HepG2 (cell line): ENCODE data around the gene PCNA. TPM values are rescaled to one million over a fixed set of nuclear protein-coding genes. Genes with fewer than 3 reads are reported as not detected.

ENCODE experiments used
- ATF7-NPFF ChIP-seq: sonication (generic); formaldehyde crosslinking; IDR thresholded peaks from 2 replicates; pipeline ENCODE4 v1.8.1; 2023; ENCODE audit warnings: mild to moderate bottlenecking, low read depth, missing genetic modification reagents, moderate library complexity
- CC2D1A ChIP-seq: sonication (generic); formaldehyde crosslinking; IDR thresholded peaks from 2 replicates; pipeline ENCODE4 v1.8.1; 2023; ENCODE audit warnings: mild to moderate bottlenecking, missing genetic modification reagents
- CENPT ChIP-seq: sonication (generic); formaldehyde crosslinking; IDR thresholded peaks from 2 replicates; pipeline ENCODE4 v1.8.0; 2022; ENCODE audit warnings: low read depth, mild to moderate bottlenecking, moderate library complexity, missing genetic modification reagents
- HINFP ChIP-seq: sonication (generic); formaldehyde crosslinking; IDR thresholded peaks from 2 replicates; pipeline ENCODE4 v1.4.0; 2020; ENCODE audit warnings: low read depth, mild to moderate bottlenecking, missing genetic modification reagents
- NFE2 ChIP-seq: sonication (generic); formaldehyde crosslinking; IDR thresholded peaks from 2 replicates; pipeline ENCODE4 v1.4.0; 2020; ENCODE audit warnings: missing genetic modification reagents
- NR0B2 ChIP-seq: sonication (generic); formaldehyde crosslinking; IDR thresholded peaks from 2 replicates; pipeline ENCODE4 v1.4.0; 2020; ENCODE audit warnings: mild to moderate bottlenecking, missing genetic modification reagents
- POLR2AphosphoS2 ChIP-seq: IDR thresholded peaks from 2 replicates; pipeline ENCODE4 v1.6.1; 2011; ENCODE audit warnings: low read depth, low read length, improper control_type of control experiment
- SATB2 ChIP-seq: sonication (generic); formaldehyde crosslinking; IDR thresholded peaks from 2 replicates; pipeline ENCODE4 v1.5.0; 2020; ENCODE audit warnings: missing genetic modification reagents
- SCMH1 ChIP-seq: sonication (generic); formaldehyde crosslinking; IDR thresholded peaks from 2 replicates; pipeline ENCODE4 v1.9.0; 2021; ENCODE audit warnings: missing genetic modification reagents, mild to moderate bottlenecking, borderline replicate concordance
- TBX2 ChIP-seq: sonication (generic); formaldehyde crosslinking; IDR thresholded peaks from 2 replicates; pipeline ENCODE4 v1.5.0; 2020; ENCODE audit warnings: missing genetic modification reagents, mild to moderate bottlenecking, borderline replicate concordance
- TFDP2 ChIP-seq: sonication (generic); formaldehyde crosslinking; IDR thresholded peaks from 2 replicates; pipeline ENCODE4 v1.4.0; 2020; ENCODE audit warnings: missing genetic modification reagents
- ZBTB21 ChIP-seq: sonication (generic); formaldehyde crosslinking; IDR thresholded peaks from 2 replicates; pipeline ENCODE4 v1.4.0; 2020; ENCODE audit warnings: missing genetic modification reagents
- ZBTB34 ChIP-seq: sonication (generic); formaldehyde crosslinking; IDR thresholded peaks from 2 replicates; pipeline ENCODE4 v1.8.0; 2022; ENCODE audit warnings: mild to moderate bottlenecking, missing genetic modification reagents
- ZFAT ChIP-seq: sonication (generic); formaldehyde crosslinking; conservative IDR thresholded peaks from 2 replicates; pipeline ENCODE4 v1.8.1; 2023; ENCODE audit warnings: missing genetic modification reagents, inconsistent platforms
- ZMAT5 ChIP-seq: sonication (generic); formaldehyde crosslinking; IDR thresholded peaks from 2 replicates; pipeline ENCODE4 v1.5.0; 2020; ENCODE audit warnings: mild to moderate bottlenecking, low read depth, missing genetic modification reagents, borderline replicate concordance
- ZNF280D ChIP-seq: sonication (generic); formaldehyde crosslinking; IDR thresholded peaks from 2 replicates; pipeline ENCODE4 v1.5.1; 2020; ENCODE audit warnings: mild to moderate bottlenecking, missing genetic modification reagents
- ZNF619 ChIP-seq: sonication (generic); formaldehyde crosslinking; IDR thresholded peaks from 2 replicates; pipeline ENCODE4 v1.4.0; 2020; ENCODE audit warnings: mild to moderate bottlenecking, missing genetic modification reagents
- ZNF800 ChIP-seq: sonication (generic); formaldehyde crosslinking; IDR thresholded peaks from 2 replicates; pipeline ENCODE4 v1.4.0; 2020; ENCODE audit warnings: missing genetic modification reagents
- polyA plus RNA-seq, 8 experiments: library from polyadenylated mRNA; depleted of rRNA in 3 of 8; stranded (reverse) in 7 of 8; unstranded in 1 of 8; fragments of >200 nt; fragmentation: Illumina TruSeq in 4 of 8; extraction: Trizol in 4 of 8; gene quantifications; 2 replicates each; pipeline versions ENCODE4 v1.2.1 to v1.2.3, GENCODE V29; 2011 to 2016; ENCODE audit warnings: low read depth in 4 of 8, missing spikeins in 1 of 8, mixed read lengths in 1 of 8; ENCODE audit not compliant: insufficient read depth in 1 of 8
- total RNA-seq, 5 experiments: library from RNA; depleted of rRNA; stranded (reverse); fragments of >200 nt; fragmentation: Illumina TruSeq; extraction: Trizol; gene quantifications; 2 replicates each; pipeline ENCODE4 v1.2.3, GENCODE V29; 2016; ENCODE audit warnings: low read depth in 1 of 5

Gene PCNA
- total and polyA plus RNA-seq, 2 of the 13 experiments (the other 11 are each of a cell fraction or from before 2014, with no cell fraction given): 229 to 655 TPM

GRCh38 chr20:5127859-5128424, 8.2 kb upstream of the PCNA start (continued):
- TF ChIP-seq HINFP (CRISPR knock-in tag): no peak
- TF ChIP-seq ZFAT (CRISPR knock-in tag): no peak
- peak; percentile 19; the same call in 1 of the 2 replicates for TF ChIP-seq ZBTB21
- no peak for TF ChIP-seq ATF7-NPFF (CRISPR knock-in tag)
- 0 out of 2 replicates have a peak, but pooled peaks have one; percentile 46 for TF ChIP-seq NR0B2
- no peak for TF ChIP-seq TFDP2 (CRISPR knock-in tag)
- peak; percentile 27; the same call in 1 of the 2 replicates for TF ChIP-seq TBX2
- 0 out of 2 replicates have a peak, but pooled peaks have one; percentile 23 for TF ChIP-seq ZNF280D (CRISPR knock-in tag)
- TF ChIP-seq SATB2 (CRISPR knock-in tag): no peak
- TF ChIP-seq POLR2AphosphoS2: no peak
- TF ChIP-seq CC2D1A (CRISPR knock-in tag): no peak
- peak; percentile 6; the same call in 1 of the 2 replicates for TF ChIP-seq ZNF800
- no peak for TF ChIP-seq ZMAT5 (CRISPR knock-in tag)
- TF ChIP-seq ZBTB34 (CRISPR knock-in tag): no peak
- TF ChIP-seq CENPT: no peak
- TF ChIP-seq NFE2: no peak
- TF ChIP-seq ZNF619 (CRISPR knock-in tag): no peak
- no peak for TF ChIP-seq SCMH1 (CRISPR knock-in tag)
